ENCODE data around the gene COL6A2.

Gene COL6A2

DNA sequence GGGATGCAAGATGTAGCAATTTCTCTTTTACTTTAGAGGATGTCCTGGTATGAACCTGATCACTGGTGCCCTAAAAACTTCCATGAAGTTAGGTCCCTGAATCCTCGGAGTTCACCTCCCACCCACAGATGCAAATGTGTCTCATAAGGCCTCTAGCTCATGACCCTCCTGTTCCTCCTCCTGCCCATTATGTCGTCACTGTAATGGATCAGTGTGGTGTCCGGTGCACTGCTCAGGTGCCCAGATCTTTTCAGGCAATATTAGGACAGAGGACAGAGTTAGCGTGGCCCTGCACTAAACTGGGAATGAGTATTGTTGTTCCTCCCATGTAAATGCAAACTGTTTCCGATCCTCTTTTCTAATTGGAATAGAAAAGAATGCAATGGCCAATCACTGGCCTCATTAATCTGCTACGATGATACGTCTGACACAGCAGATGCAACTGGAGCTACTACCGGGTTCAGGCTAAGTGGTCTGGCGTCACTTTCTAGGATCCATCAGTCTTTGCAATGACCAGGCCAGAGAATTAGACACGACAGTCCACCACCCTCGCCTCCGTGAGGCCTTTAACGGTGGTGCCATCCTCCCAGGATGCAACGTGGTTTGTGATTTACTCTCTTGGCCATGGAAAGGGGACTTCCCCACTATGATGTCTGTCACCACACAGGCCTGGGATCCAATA lies 3.4 kb upstream of the COL6A2 start:
- H3K4ac ChIP-seq (ENCODE audit: low read depth in 1 of 2, low read length in 2 of 2): peak overlapping the region in 1 of 2 experiments; percentile 53
- peak overlapping the region; percentile 2 to 7 for H2BK12ac ChIP-seq (ENCODE audit: low read length in 2 of 2)
- H3K4me3 ChIP-seq (ENCODE audit: insufficient read depth in 1 of 2, low read depth in 1 of 2, low read length in 2 of 2): no peak overlapping the region
- no peaks in the 10 kb centered on the region for H3K79me1 ChIP-seq (replicated peaks; ENCODE audit: low read length, poor library complexity, severe bottlenecking)
- H2BK120ac ChIP-seq (ENCODE audit: low read depth, low read length): no peak overlapping the region
- H2AFZ ChIP-seq (ENCODE audit: low read depth, low read length): no peak overlapping the region
- peak overlapping the region; percentile 57 for H4K91ac ChIP-seq (ENCODE audit: low read length)
- peaks cover 17% of the 10 kb centered on the region for H3K4me1 ChIP-seq (ENCODE audit: control insufficient read depth, insufficient read depth, low read depth, low read length)
- 82% methylated on average over 14 of the region's 14 CpGs for WGBS
- no peak overlapping the region for H3K18ac ChIP-seq (ENCODE audit: low read depth in 1 of 2, low read length in 2 of 2)
- no peak overlapping the region for H2BK5ac ChIP-seq (ENCODE audit: low read depth, low read length, poor library complexity, severe bottlenecking)
- H3K36me3 ChIP-seq (ENCODE audit: control insufficient read depth in 1 of 2, insufficient read depth in 2 of 2, low read depth in 1 of 2, low read length in 2 of 2): no peaks in the 10 kb centered on the region
- H3K27me3 ChIP-seq (ENCODE audit: control insufficient read depth in 1 of 2, insufficient read depth in 1 of 2, low read length in 2 of 2): no peaks in the 10 kb centered on the region
- H2AK5ac ChIP-seq (ENCODE audit: low read length, severe bottlenecking): no peak overlapping the region
- H3K27ac ChIP-seq (ENCODE audit: low read length, poor library complexity, severe bottlenecking): no peak overlapping the region
- peak overlapping the region; percentile 95 for H3K9ac ChIP-seq (ENCODE audit: low read length)
- H3K14ac ChIP-seq (ENCODE audit: low read length in 2 of 2): no peak overlapping the region
- no peak overlapping the region for H3K4me2 ChIP-seq (ENCODE audit: low read length, poor library complexity, severe bottlenecking)
- no peak overlapping the region for H4K8ac ChIP-seq (ENCODE audit: low read length)
- H3K9me3 ChIP-seq (ENCODE audit: control insufficient read depth, low read length): peaks cover 8% of the 10 kb centered on the region
- no peak for DNase-seq
- H2BK15ac ChIP-seq (ENCODE audit: low read depth, poor library complexity, severe bottlenecking): no peak overlapping the region
- no peak overlapping the region for H3K23ac ChIP-seq (ENCODE audit: low read length in 2 of 2)

DNA sequence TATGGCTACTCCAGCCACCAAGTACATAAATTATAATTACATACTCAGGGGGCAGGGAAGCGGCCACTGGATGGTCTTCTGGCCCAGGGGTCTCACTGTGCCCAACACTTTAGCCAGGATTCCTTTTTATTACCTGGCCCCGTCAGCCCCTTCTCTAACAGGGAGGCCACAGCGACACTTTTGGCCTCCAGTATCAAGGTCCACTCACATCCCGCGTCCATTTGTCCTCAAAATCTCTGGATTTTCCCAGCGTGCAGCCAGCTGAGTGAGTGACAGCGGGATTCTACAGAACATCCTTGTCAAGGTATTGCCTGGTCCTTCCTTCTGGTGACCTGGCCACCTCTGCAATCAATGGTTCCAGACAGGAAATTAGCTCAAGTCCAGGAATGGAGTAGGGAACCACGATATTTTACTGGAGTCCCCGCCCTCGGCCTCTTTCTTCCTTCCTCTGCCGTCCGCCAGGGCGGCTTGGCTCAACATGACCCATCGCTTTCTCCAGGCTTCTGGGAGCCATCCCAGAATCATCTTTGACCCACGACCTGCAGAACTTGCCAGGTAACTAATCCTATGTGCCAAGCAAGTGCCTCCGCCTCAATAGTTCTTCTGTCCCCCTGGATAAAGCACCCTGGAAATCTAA lies 2.7 kb upstream of the COL6A2 start:
- Histone ChIP-seq H3K27me3 (ENCODE audit: control insufficient read depth in 1 of 2, insufficient read depth in 1 of 2, low read length in 2 of 2) (no peaks in the 10 kb centered on the region), H2BK120ac (ENCODE audit: low read depth, low read length) (no peak overlapping the region), H2AK5ac (ENCODE audit: low read length, severe bottlenecking) (no peak overlapping the region), H3K14ac (ENCODE audit: low read length in 2 of 2) (no peak overlapping the region), H3K27ac (ENCODE audit: low read length, poor library complexity, severe bottlenecking) (no peak overlapping the region), H3K4ac (ENCODE audit: low read depth in 1 of 2, low read length in 2 of 2) (no peak overlapping the region), H3K79me1 (replicated peaks; ENCODE audit: low read length, poor library complexity, severe bottlenecking) (no peaks in the 10 kb centered on the region), H2BK12ac (ENCODE audit: low read length in 2 of 2) (peak overlapping the region in 1 of 2 experiments; percentile 7), H3K36me3 (ENCODE audit: control insufficient read depth in 1 of 2, insufficient read depth in 2 of 2, low read depth in 1 of 2, low read length in 2 of 2) (peaks cover 0 to 5% of the 10 kb centered on the region in 2 experiments), H2BK15ac (ENCODE audit: low read depth, poor library complexity, severe bottlenecking) (peak overlapping the region; percentile 77), H3K4me1 (ENCODE audit: control insufficient read depth, insufficient read depth, low read depth, low read length) (peaks cover 22% of the 10 kb centered on the region), H3K9ac (ENCODE audit: low read length) (peak overlapping the region; percentile 30), H3K4me3 (ENCODE audit: insufficient read depth in 1 of 2, low read depth in 1 of 2, low read length in 2 of 2) (no peak overlapping the region), H3K18ac (ENCODE audit: low read depth in 1 of 2, low read length in 2 of 2) (peak overlapping the region in 1 of 2 experiments; percentile 27), H4K8ac (ENCODE audit: low read length) (peak overlapping the region; percentile 14), H3K4me2 (ENCODE audit: low read length, poor library complexity, severe bottlenecking) (no peak overlapping the region), H2BK5ac (ENCODE audit: low read depth, low read length, poor library complexity, severe bottlenecking) (no peak overlapping the region), H3K23ac (ENCODE audit: low read length in 2 of 2) (no peak overlapping the region), H4K91ac (ENCODE audit: low read length) (peak overlapping the region; percentile 25), H3K9me3 (ENCODE audit: control insufficient read depth, low read length) (peaks cover 1% of the 10 kb centered on the region), H2AFZ (ENCODE audit: low read depth, low read length) (no peak overlapping the region)
- no peak for DNase-seq
- WGBS: 89% methylated on average over 16 of the region's 16 CpGs

DNA sequence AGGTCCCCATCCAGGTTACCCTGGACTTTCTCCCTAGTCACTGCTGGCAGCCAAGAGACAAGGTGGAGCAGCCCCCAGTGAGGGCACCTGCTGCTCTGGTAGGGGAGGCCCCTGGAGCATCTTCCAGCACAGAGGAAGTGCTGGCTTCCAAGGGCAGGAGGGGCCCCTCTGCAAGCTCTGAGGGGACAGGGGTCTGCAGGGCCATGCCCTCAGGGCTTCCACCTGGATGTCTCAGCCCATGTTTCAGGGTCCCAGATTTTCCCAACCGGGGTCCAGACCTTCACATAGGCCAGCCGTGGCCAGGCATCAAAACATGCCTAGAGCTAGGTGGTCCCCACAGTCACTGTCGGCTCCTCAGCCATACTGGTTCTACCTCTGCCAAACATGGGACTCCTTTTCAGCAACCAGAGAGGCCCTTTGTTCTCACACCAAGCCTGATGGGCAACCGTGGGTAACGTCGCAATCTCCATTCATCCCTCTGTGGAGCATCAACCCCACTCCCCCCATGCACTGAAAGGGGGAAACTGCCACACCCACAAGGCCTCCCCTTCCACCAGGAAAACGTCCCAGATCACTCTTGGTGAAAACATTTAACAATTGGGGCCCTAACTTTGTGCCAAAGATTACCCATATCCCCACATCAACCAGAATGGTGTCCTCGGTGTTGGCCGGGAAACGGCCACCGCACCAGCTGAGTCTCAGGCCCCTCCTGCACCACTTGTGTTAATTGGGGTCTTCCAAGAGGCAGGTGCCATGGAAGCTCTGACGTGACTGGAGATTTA lies 1.9 kb upstream of the COL6A2 start:
- H3K9ac ChIP-seq (ENCODE audit: low read length): peak overlapping the region; percentile 93
- no peak overlapping the region for H3K14ac ChIP-seq (ENCODE audit: low read length in 2 of 2)
- 93% methylated on average over 12 of the region's 12 CpGs for WGBS
- peak overlapping the region; percentile 100 for H4K91ac ChIP-seq (ENCODE audit: low read length)
- H2AFZ ChIP-seq (ENCODE audit: low read depth, low read length): no peak overlapping the region
- no peaks in the 10 kb centered on the region for H3K27me3 ChIP-seq (ENCODE audit: control insufficient read depth in 1 of 2, insufficient read depth in 1 of 2, low read length in 2 of 2)
- H2BK120ac ChIP-seq (ENCODE audit: low read depth, low read length): peak overlapping the region; percentile 88
- H3K23ac ChIP-seq (ENCODE audit: low read length in 2 of 2): peak overlapping the region in 1 of 2 experiments; percentile 1
- H3K4ac ChIP-seq (ENCODE audit: low read depth in 1 of 2, low read length in 2 of 2): peak overlapping the region; percentile 29 to 100
- no peak for DNase-seq
- H3K9me3 ChIP-seq (ENCODE audit: control insufficient read depth, low read length): no peaks in the 10 kb centered on the region
- peak overlapping the region in 1 of 2 experiments; percentile 86 for H3K4me3 ChIP-seq (ENCODE audit: insufficient read depth in 1 of 2, low read depth in 1 of 2, low read length in 2 of 2)
- no peak overlapping the region for H3K27ac ChIP-seq (ENCODE audit: low read length, poor library complexity, severe bottlenecking)
- H3K4me1 ChIP-seq (ENCODE audit: control insufficient read depth, insufficient read depth, low read depth, low read length): peaks cover 22% of the 10 kb centered on the region
- peaks cover 5 to 13% of the 10 kb centered on the region in 2 experiments for H3K36me3 ChIP-seq (ENCODE audit: control insufficient read depth in 1 of 2, insufficient read depth in 2 of 2, low read depth in 1 of 2, low read length in 2 of 2)
- H2BK5ac ChIP-seq (ENCODE audit: low read depth, low read length, poor library complexity, severe bottlenecking): no peak overlapping the region
- H3K79me1 ChIP-seq (replicated peaks; ENCODE audit: low read length, poor library complexity, severe bottlenecking): no peaks in the 10 kb centered on the region
- H2BK12ac ChIP-seq (ENCODE audit: low read length in 2 of 2): peak overlapping the region; percentile 76 to 86
- H2BK15ac ChIP-seq (ENCODE audit: low read depth, poor library complexity, severe bottlenecking): no peak overlapping the region
- peak overlapping the region; percentile 20 for H4K8ac ChIP-seq (ENCODE audit: low read length)
- peak overlapping the region; percentile 27 to 99 for H3K18ac ChIP-seq (ENCODE audit: low read depth in 1 of 2, low read length in 2 of 2)
- no peak overlapping the region for H3K4me2 ChIP-seq (ENCODE audit: low read length, poor library complexity, severe bottlenecking)
- H2AK5ac ChIP-seq (ENCODE audit: low read length, severe bottlenecking): no peak overlapping the region

All from mesenchymal stem cell (in vitro differentiated cells and primary cell).